ENCODE measurements around the gene LYRM4. TPM values are rescaled to one million over a fixed set of nuclear protein-coding genes. Genes with fewer than 3 reads are reported as not detected.

Gene LYRM4
- total RNA-seq, 1 experiment from 2014 or later, result 76.9 TPM

DNA sequence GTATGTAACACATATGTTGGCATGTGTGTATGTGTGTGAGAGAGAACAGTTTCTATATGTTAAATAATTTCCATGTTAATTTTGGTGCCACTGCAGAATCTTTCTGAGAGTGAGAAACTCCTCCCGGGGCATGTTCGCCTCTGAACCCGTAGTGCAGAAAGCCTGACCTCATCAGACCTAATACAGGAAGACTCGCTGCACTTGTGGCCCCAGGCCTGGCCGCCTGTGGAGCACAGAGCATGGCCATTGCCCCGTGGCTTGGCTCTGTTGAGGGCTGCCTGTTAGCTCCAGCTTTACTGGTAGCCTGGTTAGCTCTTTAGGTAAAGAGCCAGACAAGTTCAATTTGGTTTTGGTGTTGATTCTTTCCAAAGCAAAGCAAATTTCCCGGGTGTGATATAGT is 26.0 kb upstream of the LYRM4 start:
- in situ Hi-C loops (cut with HindIII; ENCODE audit: low pct_unique_long_range_greater_than_20kb, low sequenced_read_pairs), result no loop called here
- no peak for DNase-seq (ENCODE audit: low read depth, low spot score)

DNA sequence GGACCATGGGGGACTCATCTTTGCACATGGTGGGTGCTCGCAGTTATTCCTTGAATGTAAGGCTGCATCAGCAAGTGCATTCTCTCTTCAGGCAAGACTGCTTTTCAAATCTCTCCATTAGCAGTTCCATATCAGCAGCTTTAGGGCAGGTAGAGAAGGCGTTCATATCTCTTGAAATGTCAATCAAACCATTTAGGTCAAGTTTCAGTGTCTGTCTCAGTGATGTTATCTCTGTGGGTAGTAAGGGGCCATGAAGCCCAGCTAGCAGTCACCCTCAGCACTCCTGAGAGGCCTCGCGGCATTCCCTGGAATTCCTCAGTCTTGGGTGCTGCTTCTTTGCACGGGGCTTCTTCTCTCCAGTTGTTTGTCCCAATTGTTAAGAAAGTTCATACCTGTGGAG is 24.8 kb upstream of the LYRM4 start:
- in situ Hi-C loops (cut with HindIII; ENCODE audit: low pct_unique_long_range_greater_than_20kb, low sequenced_read_pairs), result no loop called here
- no peak for DNase-seq (ENCODE audit: low read depth, low spot score)

DNA sequence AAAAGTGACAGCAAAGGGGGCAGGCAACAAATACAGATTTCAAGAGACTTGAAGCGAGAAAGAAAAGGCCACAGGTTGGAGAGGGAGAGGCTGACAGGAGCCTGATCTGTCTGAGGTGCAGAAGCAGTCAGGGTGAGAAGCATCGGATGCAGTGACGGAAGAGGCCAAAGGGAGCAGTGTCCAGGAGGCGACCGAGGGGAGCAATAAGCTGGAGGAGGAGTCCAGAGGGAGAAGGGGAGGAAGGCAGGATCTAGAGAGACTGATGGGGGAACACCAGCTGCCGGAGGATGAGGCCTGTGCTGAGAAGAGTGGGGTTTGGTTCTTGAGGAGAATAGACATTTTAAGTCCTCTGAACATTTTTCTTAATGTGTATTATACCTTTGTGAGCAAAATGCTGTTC is 24.3 kb upstream of the LYRM4 start:
- in situ Hi-C loops (cut with HindIII; ENCODE audit: low pct_unique_long_range_greater_than_20kb, low sequenced_read_pairs), result no loop called here
- no peak for DNase-seq (ENCODE audit: low read depth, low spot score)

DNA sequence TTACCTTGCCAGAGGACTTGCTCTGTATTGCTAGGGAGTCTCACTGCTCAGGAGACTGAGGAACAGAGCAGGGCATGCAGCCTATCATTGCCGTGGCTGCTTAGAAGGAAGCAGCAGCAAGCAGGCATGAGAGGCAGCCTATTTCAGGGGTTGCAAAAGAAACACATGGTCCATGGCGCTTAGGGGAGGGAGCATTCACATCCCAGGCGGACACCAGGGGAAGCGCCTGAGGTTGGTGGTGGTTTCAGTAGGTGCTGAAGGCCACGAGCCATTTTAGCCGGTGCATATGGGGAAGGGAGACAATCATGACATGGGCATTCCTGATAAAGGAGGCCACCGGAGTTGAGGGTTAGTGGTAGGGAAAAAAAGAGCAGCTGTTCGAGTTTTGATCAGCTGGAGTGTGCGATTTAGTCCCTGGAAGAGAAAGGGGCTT is 21.5 kb upstream of the LYRM4 start:
- DNase-seq (ENCODE audit: low read depth, low spot score), result no peak

DNA sequence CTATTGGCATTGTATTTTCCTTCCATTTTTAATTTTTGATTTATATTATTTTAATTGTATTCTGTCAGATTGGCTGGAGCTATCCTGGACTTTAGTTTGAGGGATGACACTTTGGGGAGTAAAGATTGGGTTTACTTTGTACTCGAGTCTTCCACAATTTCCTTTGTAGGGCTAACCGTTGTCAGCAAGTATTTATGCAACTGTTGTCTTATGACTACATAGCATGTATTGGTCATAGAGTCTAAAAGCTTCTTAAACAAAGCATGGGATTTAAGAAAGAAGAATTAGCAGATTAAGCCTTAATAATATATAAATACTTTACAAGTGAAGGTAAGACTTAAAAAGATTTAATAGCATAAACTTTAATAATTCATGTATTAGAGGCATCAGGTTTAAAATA is 20.2 kb upstream of the LYRM4 start:
- in situ Hi-C loops (cut with HindIII; ENCODE audit: low pct_unique_long_range_greater_than_20kb, low sequenced_read_pairs), result no loop called here
- no peak for DNase-seq (ENCODE audit: low read depth, low spot score)

More for the DNA sequence above, 21.5 kb upstream of the LYRM4 start:
- in situ Hi-C loops (cut with HindIII; ENCODE audit: low pct_unique_long_range_greater_than_20kb, low sequenced_read_pairs), result no loop called here

DNA sequence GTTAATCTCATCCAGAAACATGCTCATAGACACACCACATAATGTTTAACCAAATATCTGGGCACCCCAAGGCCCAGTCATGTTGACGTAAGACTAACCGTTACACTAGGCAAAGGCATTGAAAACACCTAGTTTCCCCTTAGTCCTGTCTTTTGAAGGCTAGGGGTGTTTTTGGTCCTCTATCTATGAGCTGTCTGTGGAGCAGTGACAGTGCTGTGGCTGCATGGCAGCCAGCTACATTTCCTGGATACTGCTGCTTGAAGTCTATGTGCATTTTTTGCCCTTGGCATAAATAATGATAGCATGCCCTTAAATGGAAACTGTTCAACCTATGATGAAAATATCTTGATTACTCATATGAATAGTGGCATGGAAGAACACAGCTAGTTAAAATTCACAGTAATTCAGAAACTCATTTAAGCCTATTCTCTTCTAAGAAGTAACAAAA is 19.2 kb upstream of the LYRM4 start:
- no peak for DNase-seq (ENCODE audit: low read depth, low spot score)
- in situ Hi-C loops (cut with HindIII; ENCODE audit: low pct_unique_long_range_greater_than_20kb, low sequenced_read_pairs), result no loop called here

DNA sequence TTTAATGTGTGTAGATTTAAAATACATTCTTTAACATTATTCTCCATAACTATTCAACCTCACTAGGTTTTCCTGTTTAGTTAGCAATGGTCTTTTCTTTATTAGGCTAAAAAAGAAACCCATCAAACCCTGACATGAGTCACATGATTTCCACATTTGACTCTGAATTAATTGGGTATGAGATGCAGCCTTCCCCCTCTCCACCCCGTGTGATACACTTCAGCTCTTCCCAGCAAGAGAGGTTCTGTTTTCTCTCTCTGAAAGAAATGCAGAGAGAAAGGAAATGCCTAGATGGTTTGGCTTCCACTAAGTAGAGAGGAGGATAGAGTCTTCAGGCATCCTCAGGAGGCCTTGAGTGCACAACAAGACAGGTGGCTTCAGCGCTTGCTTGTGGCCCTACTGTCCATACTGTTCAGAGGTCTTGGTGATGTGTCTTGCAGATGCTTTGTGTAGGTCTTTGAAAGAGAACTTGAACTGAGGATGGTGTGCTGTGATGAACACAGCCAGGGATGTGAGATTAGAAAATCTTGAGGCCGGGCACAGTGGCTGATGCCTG is 17.9 kb upstream of the LYRM4 start:
- in situ Hi-C loops (cut with HindIII; ENCODE audit: low pct_unique_long_range_greater_than_20kb, low sequenced_read_pairs), result no loop called here
- no peak for DNase-seq (ENCODE audit: low read depth, low spot score)

DNA sequence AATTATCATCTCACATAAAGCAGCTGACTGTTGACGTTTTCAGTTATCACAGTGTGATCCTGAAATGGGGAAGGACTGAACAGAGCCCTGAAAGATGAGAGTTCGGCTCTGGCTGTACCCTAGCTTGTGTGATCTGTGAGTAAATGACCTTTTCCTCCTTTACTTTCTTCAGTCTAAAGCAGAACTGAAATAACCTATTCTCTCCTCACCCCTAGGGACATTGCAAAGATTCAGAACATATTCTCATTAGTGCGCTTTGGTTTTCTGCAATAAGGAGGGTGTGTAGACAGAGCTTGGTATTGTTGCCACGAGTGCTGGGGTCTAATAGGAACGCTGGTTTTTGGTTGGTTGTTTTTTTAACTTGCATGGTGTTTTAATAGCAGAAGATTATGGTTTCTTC is 17.3 kb upstream of the LYRM4 start:
- in situ Hi-C loops (cut with HindIII; ENCODE audit: low pct_unique_long_range_greater_than_20kb, low sequenced_read_pairs), result no loop called here
- DNase-seq (ENCODE audit: low read depth, low spot score), result peak; percentile 40

DNA sequence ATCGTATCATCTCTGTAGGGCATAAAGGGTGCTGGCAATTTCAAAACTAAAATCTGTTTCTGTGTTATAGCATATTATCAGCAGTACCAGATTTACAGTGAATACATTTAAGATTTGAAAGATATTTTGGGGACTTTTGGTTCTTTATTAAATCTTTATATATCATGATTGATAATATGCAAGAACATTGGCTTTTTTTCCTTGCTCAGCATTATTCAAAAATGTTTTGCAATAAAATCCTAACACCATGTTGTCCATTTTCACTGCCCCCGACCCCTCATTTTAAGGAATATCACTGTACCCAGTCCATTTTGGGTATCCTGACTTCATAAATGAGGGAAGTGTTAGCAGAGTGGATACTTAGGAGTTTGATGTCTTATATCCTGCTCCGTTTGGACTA is 16.8 kb upstream of the LYRM4 start:
- no peak for DNase-seq (ENCODE audit: low read depth, low spot score)
- in situ Hi-C loops (cut with HindIII; ENCODE audit: low pct_unique_long_range_greater_than_20kb, low sequenced_read_pairs), result no loop called here

DNA sequence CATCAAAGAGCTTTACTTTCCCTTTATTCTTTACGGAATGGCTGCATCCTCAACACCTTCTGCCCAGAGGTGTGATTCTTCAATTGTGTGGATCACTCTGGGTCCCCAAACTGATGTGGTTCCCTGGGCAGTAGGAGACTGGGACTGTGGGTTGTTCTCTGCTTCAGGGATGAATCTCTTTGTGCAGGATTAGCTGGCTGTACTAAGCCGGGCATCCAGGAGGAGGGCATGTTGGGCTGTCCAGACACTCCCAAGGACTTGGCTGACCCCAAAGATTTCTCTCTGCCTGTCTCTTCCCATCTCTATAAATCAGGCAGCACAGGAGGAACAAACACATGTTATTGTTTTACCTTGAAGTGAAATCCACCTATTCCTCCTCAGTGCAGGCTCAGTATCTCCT is 15.8 kb upstream of the LYRM4 start:
- DNase-seq (ENCODE audit: low read depth, low spot score), result no peak
- in situ Hi-C loops (cut with HindIII; ENCODE audit: low pct_unique_long_range_greater_than_20kb, low sequenced_read_pairs), result no loop called here

DNA sequence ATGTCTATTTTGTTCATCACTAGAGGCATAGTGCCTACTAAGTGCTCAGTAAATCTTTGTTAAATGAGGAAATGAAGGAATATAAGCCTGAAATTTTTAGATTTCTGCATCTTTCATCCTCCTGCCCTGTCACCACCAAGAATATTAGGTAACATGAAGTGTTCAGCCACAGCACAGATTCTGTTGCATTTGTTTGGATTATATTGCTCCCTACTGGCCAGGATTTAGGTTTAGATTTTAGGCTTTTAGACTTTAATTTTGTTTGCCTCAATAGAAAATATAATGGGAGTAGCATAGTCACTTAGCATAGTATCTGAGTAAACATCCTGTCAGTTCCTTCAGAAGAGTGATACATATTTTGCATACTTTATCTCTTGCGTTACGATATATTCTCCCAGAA is 14.7 kb upstream of the LYRM4 start:
- in situ Hi-C loops (cut with HindIII; ENCODE audit: low pct_unique_long_range_greater_than_20kb, low sequenced_read_pairs), result no loop called here
- DNase-seq (ENCODE audit: low read depth, low spot score), result peak; percentile 36

DNA sequence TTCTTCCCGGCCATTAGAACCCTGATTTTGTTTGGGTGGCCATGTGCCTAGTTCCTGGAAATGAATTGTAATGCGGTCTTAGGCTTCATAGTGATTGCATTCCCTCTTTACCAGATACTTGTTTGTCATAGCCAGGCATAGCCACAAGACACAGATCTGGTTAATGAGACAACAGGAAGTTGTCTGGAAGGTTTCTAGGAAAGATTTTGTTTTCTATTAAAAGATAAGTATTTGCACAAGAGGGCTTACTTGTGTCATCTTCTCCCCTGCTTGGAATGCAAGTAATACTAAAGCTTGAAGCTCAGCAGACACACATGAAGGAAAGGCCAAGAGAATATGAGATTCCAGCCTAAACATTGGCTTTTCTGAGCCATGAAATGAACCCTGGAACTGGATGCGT is 13.5 kb upstream of the LYRM4 start:
- in situ Hi-C loops (cut with HindIII; ENCODE audit: low pct_unique_long_range_greater_than_20kb, low sequenced_read_pairs), result no loop called here
- no peak for DNase-seq (ENCODE audit: low read depth, low spot score)

DNA sequence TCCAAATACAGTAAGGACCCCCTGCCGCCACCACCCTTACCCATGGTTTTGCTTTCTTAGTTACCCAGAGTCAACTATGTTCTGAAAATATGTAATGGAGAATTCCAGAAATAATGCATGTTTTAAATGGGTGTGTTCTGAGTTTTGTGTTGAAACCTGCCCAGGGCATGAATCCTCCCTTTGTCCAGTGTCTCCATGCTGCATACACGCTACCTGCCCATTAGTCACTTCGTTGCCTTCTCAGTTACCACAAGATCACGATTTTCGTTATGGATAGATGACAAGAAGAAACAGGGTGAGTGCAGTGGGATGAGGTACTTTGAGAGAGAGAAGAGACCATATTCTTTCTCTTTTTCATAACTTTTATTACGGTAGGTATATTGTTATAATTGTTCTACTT is 11.2 kb upstream of the LYRM4 start:
- DNase-seq (ENCODE audit: low read depth, low spot score), result no peak
- in situ Hi-C loops (cut with HindIII; ENCODE audit: low pct_unique_long_range_greater_than_20kb, low sequenced_read_pairs), result no loop called here

DNA sequence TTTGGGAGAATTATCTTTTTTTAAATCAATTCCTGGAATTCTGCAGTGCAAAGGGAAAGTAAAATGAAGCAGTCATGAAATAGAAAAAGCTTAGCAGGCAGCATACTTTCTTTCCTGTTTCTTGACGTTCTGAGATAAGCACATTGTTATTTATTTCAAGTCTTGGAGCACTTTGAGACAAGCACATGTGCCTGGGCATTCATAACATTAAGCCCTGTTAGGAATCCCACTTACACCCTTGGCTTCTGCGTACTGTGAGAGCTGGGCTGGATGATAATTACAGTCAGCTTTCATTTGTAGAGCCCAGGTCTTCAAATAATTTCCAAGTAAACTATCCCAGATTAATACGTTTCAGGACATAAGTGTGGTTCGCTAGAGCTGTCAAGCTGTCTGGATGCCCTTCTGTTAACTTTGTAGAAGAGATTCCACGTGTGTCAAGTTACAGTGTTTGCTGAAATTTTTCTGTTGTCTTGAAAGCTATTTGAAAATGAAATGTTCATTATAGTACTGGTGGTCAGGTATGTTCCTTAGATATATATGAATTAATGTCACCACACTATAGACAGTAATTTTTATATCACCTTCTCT is 9.4 kb upstream of the LYRM4 start:
- DNase-seq (ENCODE audit: low read depth, low spot score), result no peak
- in situ Hi-C loops (cut with HindIII; ENCODE audit: low pct_unique_long_range_greater_than_20kb, low sequenced_read_pairs), result no loop called here

DNA sequence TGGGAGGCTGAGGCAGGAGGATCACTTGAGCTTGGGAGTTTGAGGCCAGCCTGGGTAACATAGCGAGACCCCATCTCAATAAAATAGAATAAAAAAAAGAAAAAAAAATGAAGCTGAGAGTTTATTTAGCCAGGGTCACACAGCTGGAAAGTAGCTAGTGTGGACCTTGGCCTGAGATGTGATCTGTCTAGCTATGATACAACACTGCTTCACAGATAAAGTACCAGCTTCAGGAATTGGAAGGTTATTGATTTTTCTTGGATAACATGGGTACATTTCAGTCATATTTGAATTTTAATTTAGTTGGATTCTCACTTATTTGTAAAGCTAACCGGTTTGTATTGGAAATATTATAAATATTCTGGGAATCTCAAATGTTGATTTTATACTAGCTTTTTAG is 5.7 kb upstream of the LYRM4 start:
- in situ Hi-C loops (cut with HindIII; ENCODE audit: low pct_unique_long_range_greater_than_20kb, low sequenced_read_pairs), result no loop called here
- DNase-seq (ENCODE audit: low read depth, low spot score), result no peak

DNA sequence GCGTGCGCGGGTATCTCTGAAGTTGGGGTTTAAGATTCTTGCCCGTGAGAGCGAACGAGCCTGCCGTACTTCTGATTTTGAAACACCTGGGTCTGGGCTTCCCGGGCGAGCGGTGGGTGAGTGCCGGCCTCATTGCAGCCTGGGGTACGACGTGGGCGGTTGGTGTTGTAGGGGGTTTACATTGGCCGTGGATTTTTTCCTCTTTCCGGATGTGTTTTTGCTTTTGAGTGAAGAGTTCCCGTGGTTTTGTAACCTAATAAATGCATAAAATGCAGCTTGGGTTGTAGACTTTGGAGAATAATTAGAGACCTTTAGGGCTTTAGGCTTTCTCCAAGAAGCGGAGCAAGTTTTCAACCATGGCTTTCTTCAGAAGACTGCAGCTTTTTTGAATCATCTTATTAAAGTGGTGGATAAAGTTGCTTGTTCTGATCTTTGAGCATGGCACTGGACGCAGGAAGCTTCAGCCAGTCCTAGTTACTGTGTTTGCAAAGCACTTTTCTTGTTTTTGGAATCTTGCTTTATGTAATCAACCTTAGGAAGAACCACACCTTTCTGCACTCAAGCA is 877 bp upstream of the LYRM4 start:
- in situ Hi-C loops (cut with HindIII; ENCODE audit: low pct_unique_long_range_greater_than_20kb, low sequenced_read_pairs), result no loop called here
- no peak for DNase-seq (ENCODE audit: low read depth, low spot score)

DNA sequence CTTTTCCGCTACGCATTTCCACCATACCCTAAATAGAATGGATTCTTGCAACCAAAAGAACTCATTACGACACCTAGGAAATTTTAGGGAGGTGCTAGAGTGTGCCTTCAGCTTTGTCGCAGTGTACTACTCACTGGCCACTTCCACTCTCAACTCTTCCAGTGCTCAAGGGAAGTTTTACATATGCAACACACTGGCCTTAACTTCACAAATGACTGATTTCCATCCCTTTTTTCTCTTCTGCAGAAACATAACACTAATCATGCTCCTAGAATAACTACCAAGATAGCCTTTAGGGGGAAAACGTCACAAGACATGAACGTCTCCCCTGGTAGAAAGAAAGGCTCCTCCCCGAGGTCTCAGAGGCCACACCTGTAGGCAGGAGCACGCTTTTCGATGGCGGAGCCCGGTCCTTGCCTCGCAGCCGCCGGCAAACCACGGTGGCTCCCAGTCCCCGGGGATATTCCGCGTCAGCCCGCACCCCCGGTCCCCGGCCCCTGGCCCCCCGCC is 584 bp downstream of the LYRM4 start:
- DNase-seq (ENCODE audit: low read depth, low spot score), result peak; percentile 84
- in situ Hi-C loops (cut with HindIII; ENCODE audit: low pct_unique_long_range_greater_than_20kb, low sequenced_read_pairs), result no loop called here

DNA sequence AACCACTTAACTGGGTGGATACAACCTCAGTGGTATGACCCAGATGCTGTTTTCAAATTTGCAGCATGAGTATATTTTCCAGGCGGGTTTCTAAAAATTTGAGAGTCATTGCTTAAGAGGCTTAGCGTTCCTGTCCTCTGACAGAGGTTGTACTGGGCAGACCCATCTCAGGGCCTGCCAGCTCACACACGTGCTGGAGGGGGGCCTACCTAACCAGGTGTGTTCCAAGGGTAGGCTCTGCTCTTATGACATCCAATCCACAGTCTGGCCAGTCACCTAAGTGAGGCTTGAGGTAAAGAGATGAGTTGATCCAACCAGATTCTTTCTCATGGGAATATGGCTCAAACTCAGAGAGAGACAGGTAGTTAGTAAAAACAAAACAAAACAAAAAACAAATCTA is 1.3 kb downstream of the LYRM4 start:
- no peak for DNase-seq (ENCODE audit: low read depth, low spot score)
- in situ Hi-C loops (cut with HindIII; ENCODE audit: low pct_unique_long_range_greater_than_20kb, low sequenced_read_pairs), result no loop called here

DNA sequence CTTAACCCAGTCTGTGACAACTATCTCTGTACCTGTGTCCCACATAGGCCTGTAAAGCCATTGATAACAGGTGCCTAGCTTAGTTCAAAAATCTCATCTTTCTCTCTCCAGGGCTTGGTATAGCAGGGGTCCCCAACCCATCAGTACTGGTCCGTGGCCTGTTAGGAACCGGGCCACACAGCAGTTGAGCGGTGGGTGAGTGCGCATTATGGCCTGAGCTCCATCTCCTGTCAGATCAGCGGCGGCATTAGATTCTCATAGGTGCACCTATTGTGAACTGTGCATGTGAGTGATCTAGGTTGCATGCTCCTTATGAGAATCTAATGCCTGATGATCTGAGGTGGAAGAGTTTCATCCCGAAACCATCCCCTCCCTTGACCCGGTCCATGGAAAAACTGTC is 3.4 kb downstream of the LYRM4 start:
- no peak for DNase-seq (ENCODE audit: low read depth, low spot score)
- in situ Hi-C loops (cut with HindIII; ENCODE audit: low pct_unique_long_range_greater_than_20kb, low sequenced_read_pairs), result no loop called here
